Testis (tissue), 3 donors: Measurements from ENCODE around the gene TMEM52. TPM values are rescaled to one million over a fixed set of nuclear protein-coding genes. Genes with fewer than 3 reads are reported as not detected.
A peak's percentile ranks its signal among the peaks of the same experiment; 100 is the strongest.

ENCODE experiments used
- DNase-seq: peaks from one replicate; pipeline ENCODE4 v3.0.0-alpha.2; 2019
- H3K27ac ChIP-seq, 2 donors: fragments of 200-600 bp; sonication (generic); one replicate each; pipeline ENCODE4 v1.5.1; 2019
- H3K27me3 ChIP-seq: fragments of 200-600 bp; sonication (generic); one replicate; pipeline ENCODE4 v1.5.1; 2019
- H3K36me3 ChIP-seq: fragments of 200-600 bp; sonication (generic); one replicate; pipeline ENCODE4 v1.5.1; 2017; ENCODE audit warnings: low read depth; ENCODE audit errors: missing control alignments
- H3K4me1 ChIP-seq: fragments of 200-600 bp; sonication (generic); one replicate; pipeline ENCODE4 v1.5.1; 2019
- H3K4me3 ChIP-seq, 2 donors: fragments of 200-600 bp; sonication (generic); one replicate each; pipeline ENCODE4 v1.5.1; 2017 to 2019
- H3K9me3 ChIP-seq: fragments of 200-600 bp; sonication (generic); one replicate; pipeline ENCODE4 v1.5.1; 2017
- CTCF ChIP-seq, 3 experiments: fragments of 450-650 bp in 2 of 3; fragments of 200-600 bp in 1 of 3; sonication (generic) in 1 of 3; IDR thresholded peaks; one replicate each; pipeline ENCODE4 v1.5.1; 2016 to 2019; ENCODE audit warnings: antibody characterized with exemption in 3 of 3, mild to moderate bottlenecking in 2 of 3, moderate library complexity in 1 of 3
- POLR2A ChIP-seq: fragments of 450-650 bp; IDR thresholded peaks from one replicate; pipeline ENCODE4 v1.6.1; 2017; ENCODE audit warnings: antibody characterized with exemption, mild to moderate bottlenecking, moderate library complexity
- WGBS, 2 donors: methylation state at CpG; one replicate each; pipeline ENCODE4 v1.1.5; 2018; 5-methylcytosine and 5-hydroxymethylcytosine counted together
- intact Hi-C: fragments of 100-400 bp; cut with DNase I; formaldehyde crosslinking; loops from one replicate; pipeline ENCODE4 v1.15.1; 2023; ENCODE audit warnings: low total_unique reads
- polyA plus RNA-seq: library from polyadenylated mRNA; stranded (reverse); fragments of 350-450 nt; fragmentation: Illumina TruSeq; extraction: RNeasy Lipid Tissue Mini Kit (QIAGEN cat#74804); gene quantifications from one replicate; pipeline ENCODE4 v1.2.3, GENCODE V29; 2014; ENCODE audit warnings: low read depth, low replicate concordance; ENCODE audit not compliant: insufficient read depth
- total RNA-seq, 2 donors: library from RNA; depleted of rRNA; stranded (reverse); fragments of >200 nt; gene quantifications; one replicate each; pipeline ENCODE4 v1.2.3, GENCODE V29; 2016

TMEM52 gene
- total and polyA plus RNA-seq, 3 donors from 2014 or later = 40.8 to 143 (median 74.0) TPM

DNA sequence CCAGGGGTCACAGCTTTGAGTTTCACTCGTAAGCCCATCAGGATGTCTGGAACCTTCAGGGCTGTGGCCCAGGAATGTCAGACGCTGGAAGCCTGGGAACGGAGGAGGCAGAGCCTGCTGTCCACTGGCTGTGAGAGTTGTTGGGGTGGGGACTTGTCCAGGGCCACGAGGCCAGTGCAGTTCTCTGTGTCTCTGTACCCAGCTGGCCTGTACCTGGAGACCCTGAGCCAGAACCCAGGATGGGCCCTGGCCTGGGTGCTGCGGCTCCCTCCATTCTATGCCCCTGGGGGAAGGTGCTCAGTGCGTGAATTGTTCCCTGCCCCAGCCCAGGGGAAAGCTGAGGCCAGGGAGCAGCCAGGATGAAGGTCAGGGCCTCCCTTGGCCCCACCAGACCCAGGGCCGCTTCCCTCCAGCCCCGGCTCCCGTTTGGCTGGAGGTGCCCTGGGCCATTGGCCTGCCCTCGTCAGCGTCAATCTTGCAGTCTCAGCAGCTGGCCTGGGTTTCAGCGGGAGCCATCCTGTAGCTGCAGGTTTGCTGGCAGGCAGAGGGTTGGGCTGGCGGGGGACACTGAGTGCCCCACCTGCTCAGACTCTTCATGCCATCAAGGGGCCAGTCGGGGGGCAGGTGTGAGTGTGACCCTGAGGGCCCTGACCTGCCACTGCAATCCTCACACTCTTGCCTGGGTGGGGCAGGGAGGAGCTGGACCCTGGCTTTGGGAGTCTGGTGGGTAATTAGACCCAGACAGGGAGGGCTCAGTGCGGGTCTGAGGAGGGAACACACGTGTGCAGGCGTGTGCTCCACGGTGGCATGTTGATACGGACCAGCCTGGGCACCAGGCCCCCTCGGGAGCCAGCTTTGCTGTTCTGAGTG is 4.7 kb downstream of the TMEM52 start:
- intact Hi-C loops = no loop called here
- 74 to 78% methylated on average over 11 to 20 of the region's 20 CpGs for WGBS, 2 donors

DNA sequence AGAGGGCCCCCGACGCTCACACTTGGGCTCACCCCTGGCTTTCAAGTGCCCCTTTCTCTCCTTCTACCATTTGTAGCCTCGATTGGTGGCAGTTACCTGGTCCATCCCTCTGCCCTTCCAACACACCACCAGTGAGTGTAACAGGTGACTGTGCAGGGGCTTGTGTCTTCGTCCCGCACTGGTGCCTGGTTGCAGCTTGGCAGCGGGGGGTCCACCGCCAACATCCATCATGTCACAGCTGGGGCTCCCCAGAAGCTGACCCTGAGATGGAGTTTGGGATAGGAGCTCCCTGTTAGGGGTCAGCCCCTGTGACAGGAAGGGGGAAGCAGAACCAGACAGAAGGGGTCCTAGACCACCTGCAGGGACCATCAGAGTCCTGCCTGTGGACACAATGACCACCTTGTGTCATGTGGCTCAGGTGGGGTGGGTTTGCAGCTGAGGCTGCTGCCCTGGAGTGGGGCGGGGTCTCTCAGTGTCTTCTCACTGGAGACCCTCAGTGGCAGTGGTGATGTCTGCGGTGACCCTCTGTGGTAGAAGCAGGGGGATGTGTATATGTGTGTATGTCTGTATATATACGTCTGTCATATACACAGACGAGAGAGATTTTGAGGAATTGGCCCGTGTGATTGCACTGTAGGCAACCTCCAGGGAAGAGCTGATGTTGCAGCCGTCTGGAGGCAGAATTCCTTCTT is 7.6 kb downstream of the TMEM52 start:
- Histone ChIP-seq H3K27ac (no peak overlapping the region), H3K4me3 (no peak overlapping the region), H3K36me3 (no peaks in the 10 kb centered on the region), H3K27me3 (no peaks in the 10 kb centered on the region), H3K4me1 (peaks cover 6% of the 10 kb centered on the region), H3K9me3 (no peaks in the 10 kb centered on the region)
- 83 to 88% methylated on average over 10 to 13 of the region's 13 CpGs for WGBS, 2 donors
- DNase-seq = no peak
- TF ChIP-seq POLR2A = no peak
- TF ChIP-seq CTCF (IDR thresholded peaks at IDR 0.05) = no peak
- intact Hi-C loops = no loop called here

More for the DNA sequence above, 4.7 kb downstream of the TMEM52 start:
- peaks cover 13% of the 10 kb centered on the region for H3K4me1 ChIP-seq
- no peaks in the 10 kb centered on the region for H3K9me3 ChIP-seq
- no peak for TF ChIP-seq CTCF (IDR thresholded peaks at IDR 0.05)
- no peak overlapping the region for H3K27ac ChIP-seq
- H3K4me3 ChIP-seq = no peak overlapping the region
- H3K36me3 ChIP-seq = no peaks in the 10 kb centered on the region
- DNase-seq = no peak
- no peaks in the 10 kb centered on the region for H3K27me3 ChIP-seq

GRCh38 chr1:1910651-1911331 is 8.3 kb downstream of the TMEM52 start:
- Histone ChIP-seq H3K9me3 (no peaks in the 10 kb centered on the region), H3K36me3 (no peaks in the 10 kb centered on the region), H3K27ac (no peak overlapping the region), H3K4me3 (no peak overlapping the region), H3K4me1 (peaks cover 11% of the 10 kb centered on the region), H3K27me3 (no peaks in the 10 kb centered on the region)
- no peak for DNase-seq
- TF ChIP-seq CTCF (IDR thresholded peaks at IDR 0.05) (no peak), POLR2A (no peak)
- intact Hi-C loops = no loop called here
- WGBS, 2 donors = 91 to 96% methylated on average over 14 to 22 of the region's 22 CpGs

- no peak for DNase-seq
- WGBS, 2 donors = 61 to 75% methylated on average over 6 of the region's 6 CpGs
- Histone ChIP-seq H3K4me1 (peaks cover 11% of the 10 kb centered on the region), H3K9me3 (no peaks in the 10 kb centered on the region), H3K36me3 (no peaks in the 10 kb centered on the region), H3K27me3 (no peaks in the 10 kb centered on the region), H3K4me3 (peak overlapping the region; percentile 75), H3K27ac (peak overlapping the region in 1 of 2 donors; percentile 79)
- no peak for TF ChIP-seq CTCF (IDR thresholded peaks at IDR 0.05)
- no peak for TF ChIP-seq POLR2A
- intact Hi-C loops = no loop called here
These were observed 9.0 kb downstream of the TMEM52 start for GRCh38 chr1:1910033-1910465.
